Fibroblast of lung (primary cell): ENCODE results near the gene SMIM36. TPM values are rescaled to one million over a fixed set of nuclear protein-coding genes. Genes with fewer than 3 reads are reported as not detected.
A peak's percentile ranks its signal among the peaks of the same experiment; 100 is the strongest.

Experiments
- DNase-seq, 2 donors: peaks; one replicate each; pipeline versions ENCODE4 v3.0.0 to v3.0.0-alpha.2; 2010; ENCODE audit warnings: low read depth in 2 of 2
- H2AFZ ChIP-seq: 2 replicates; pipeline ENCODE4 v1.5.1; 2012; ENCODE audit warnings: low read length, control low read depth, inconsistent platforms
- H3K27ac ChIP-seq: 2 replicates; pipeline ENCODE4 v1.5.1; 2011; ENCODE audit warnings: low read length, control low read depth; ENCODE audit not compliant: insufficient read depth
- H3K27me3 ChIP-seq: 2 replicates; pipeline ENCODE4 v1.5.1; 2011; ENCODE audit warnings: mild to moderate bottlenecking, low read length; ENCODE audit not compliant: control insufficient read depth, insufficient read depth
- H3K36me3 ChIP-seq: 2 replicates; pipeline ENCODE4 v1.5.1; 2011; ENCODE audit warnings: low read length; ENCODE audit not compliant: control insufficient read depth, insufficient read depth
- H3K4me1 ChIP-seq: 2 replicates; pipeline ENCODE4 v1.5.1; 2011; ENCODE audit warnings: low read length; ENCODE audit not compliant: control insufficient read depth, insufficient read depth; ENCODE audit errors: extremely low read depth
- H3K4me2 ChIP-seq: 2 replicates; pipeline ENCODE4 v1.5.1; 2011; ENCODE audit warnings: low read length, control low read depth; ENCODE audit not compliant: insufficient read depth; ENCODE audit errors: extremely low read depth
- H3K4me3 ChIP-seq, 4 experiments: fragments of 200-600 bp in 1 of 4; sonication (generic) in 1 of 4; replicated peaks in 1 of 4; 2 replicates each; pipeline ENCODE4 v1.5.1; 2011 to 2016; ENCODE audit warnings: low read length in 4 of 4, low read depth in 3 of 4, mild to moderate bottlenecking in 3 of 4, control low read depth in 2 of 4, inconsistent platforms in 1 of 4, mixed read lengths in 1 of 4; ENCODE audit not compliant: insufficient read depth in 1 of 4; ENCODE audit errors: control extremely low read depth in 1 of 4
- H3K79me2 ChIP-seq: 2 replicates; pipeline ENCODE4 v1.5.1; 2012; ENCODE audit warnings: mild to moderate bottlenecking, low read length, inconsistent platforms; ENCODE audit not compliant: control insufficient read depth, insufficient read depth
- H3K9ac ChIP-seq: 2 replicates; pipeline ENCODE4 v1.5.1; 2011; ENCODE audit warnings: mild to moderate bottlenecking, low read length, control low read depth; ENCODE audit not compliant: insufficient read depth
- H3K9me3 ChIP-seq: 2 replicates; pipeline ENCODE4 v1.5.1; 2012; ENCODE audit warnings: low read depth, low read length; ENCODE audit not compliant: control insufficient read depth, insufficient read depth
- H4K20me1 ChIP-seq: 2 replicates; pipeline ENCODE4 v1.5.1; 2011; ENCODE audit warnings: low read length; ENCODE audit not compliant: control insufficient read depth, insufficient read depth; ENCODE audit errors: extremely low read depth
- CTCF ChIP-seq, 2 donors: IDR thresholded peaks in 1 of 2; conservative IDR thresholded peaks in 1 of 2; 1 replicate in 1 of 2; 2 replicates in 1 of 2; pipeline ENCODE4 v1.5.1; 2011 to 2012; ENCODE audit warnings: low read length in 2 of 2, control low read depth in 1 of 2, inconsistent platforms in 1 of 2, low read depth in 1 of 2, mild to moderate bottlenecking in 1 of 2
- EZH2 ChIP-seq: IDR thresholded peaks from 2 replicates; pipeline ENCODE4 v1.5.1; 2012; ENCODE audit warnings: low read length, control low read depth, mild to moderate bottlenecking; ENCODE audit errors: missing control alignments
- polyA plus RNA-seq, 2 donors: library from polyadenylated mRNA; depleted of rRNA in 1 of 2; stranded (reverse) in 1 of 2; unstranded in 1 of 2; fragments of >200 nt; gene quantifications; 2 replicates each; pipeline ENCODE4 v1.2.1, GENCODE V29; 2011 to 2012; ENCODE audit warnings: missing spikeins in 1 of 2
- total RNA-seq: library from RNA; depleted of rRNA; stranded (reverse); fragments of >200 nt; gene quantifications from 2 replicates; pipeline ENCODE4 v1.2.1, GENCODE V29; 2014

The SMIM36 gene
- total and polyA plus RNA-seq, 2 donors (not counting 1 experiment from before 2014, with no cell fraction given): not detected

DNA sequence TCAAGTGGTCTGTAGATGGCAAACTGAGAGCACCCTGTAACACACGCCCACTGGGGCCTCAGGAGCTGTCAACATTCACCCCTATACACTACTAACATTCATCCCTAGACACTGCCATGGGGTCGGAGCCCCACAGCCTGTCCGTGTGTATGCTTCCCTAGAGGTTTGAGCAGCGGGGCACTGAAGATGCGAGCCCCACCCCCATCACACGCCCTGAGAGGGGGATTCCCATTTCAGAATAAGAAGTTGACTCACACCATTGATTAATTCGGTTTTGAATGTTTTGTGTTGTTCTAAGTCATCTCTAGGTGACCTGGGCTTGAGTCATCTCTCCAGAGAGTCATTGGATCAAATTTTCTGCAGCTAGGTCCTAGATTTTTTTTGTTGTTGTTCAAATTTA is 52.3 kb downstream of the SMIM36 start:
- no peaks in the 10 kb centered on the region for H3K36me3 ChIP-seq
- no peaks in the 10 kb centered on the region for H3K27me3 ChIP-seq
- H3K4me2 ChIP-seq: no peak overlapping the region
- H3K9ac ChIP-seq: no peak overlapping the region
- no peaks in the 10 kb centered on the region for H3K79me2 ChIP-seq
- peaks cover 6% of the 10 kb centered on the region for H3K4me1 ChIP-seq
- H4K20me1 ChIP-seq: no peaks in the 10 kb centered on the region
- no peak overlapping the region for H2AFZ ChIP-seq
- no peaks in the 10 kb centered on the region for H3K9me3 ChIP-seq
- H3K27ac ChIP-seq: no peak overlapping the region
- DNase-seq: peak; percentile 73 to 79
- no peak overlapping the region for H3K4me3 ChIP-seq
- TF ChIP-seq EZH2: no peak
- TF ChIP-seq CTCF (conservative IDR thresholded peaks at IDR 0.05 in 1 of 2, IDR thresholded peaks at IDR 0.05 in 1 of 2; ENCODE audit: low read depth in 1 of 2, low read length in 2 of 2): no peak

DNA sequence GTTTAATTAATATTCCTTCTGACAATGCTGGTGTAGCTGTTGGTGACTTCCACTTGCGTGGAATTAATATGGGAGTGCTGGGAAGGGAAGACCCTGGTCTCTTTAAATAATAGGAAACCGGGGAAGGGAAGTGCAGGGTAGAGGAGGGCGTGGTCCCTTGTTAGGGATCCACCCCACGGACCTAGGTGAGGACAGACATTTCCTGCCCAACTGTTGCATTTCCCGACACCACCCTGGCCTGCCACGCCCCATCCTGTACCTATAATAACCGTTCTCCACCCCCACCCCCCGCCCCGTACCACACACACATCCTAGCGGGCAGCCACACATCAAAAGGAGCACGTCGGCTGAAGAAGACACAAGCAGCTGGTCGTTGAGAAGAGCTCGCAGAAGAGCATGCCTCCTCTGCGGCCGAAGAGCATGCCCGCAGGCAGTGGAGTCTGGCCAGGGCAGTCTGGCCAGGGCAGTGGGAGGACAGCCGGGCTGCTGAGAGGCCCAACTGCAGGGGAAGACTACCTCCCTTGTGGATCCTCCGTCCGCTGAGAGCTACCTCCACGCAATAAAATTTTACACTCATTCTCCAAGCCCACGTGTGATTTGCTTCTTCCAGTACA is 52.9 kb downstream of the SMIM36 start:
- Histone ChIP-seq H3K9ac (no peak overlapping the region), H2AFZ (no peak overlapping the region), H3K4me2 (no peak overlapping the region), H4K20me1 (no peaks in the 10 kb centered on the region), H3K36me3 (no peaks in the 10 kb centered on the region), H3K4me3 (no peak overlapping the region), H3K4me1 (peaks cover 8% of the 10 kb centered on the region), H3K27ac (no peak overlapping the region), H3K79me2 (no peaks in the 10 kb centered on the region), H3K27me3 (no peaks in the 10 kb centered on the region), H3K9me3 (no peaks in the 10 kb centered on the region)
- DNase-seq: no peak
- TF ChIP-seq EZH2: no peak
- TF ChIP-seq CTCF (conservative IDR thresholded peaks at IDR 0.05 in 1 of 2, IDR thresholded peaks at IDR 0.05 in 1 of 2; ENCODE audit: low read depth in 1 of 2, low read length in 2 of 2): no peak

- H3K9ac ChIP-seq: no peak overlapping the region
- no peak overlapping the region for H3K4me2 ChIP-seq
- H3K79me2 ChIP-seq: no peaks in the 10 kb centered on the region
- no peaks in the 10 kb centered on the region for H3K36me3 ChIP-seq
- TF ChIP-seq CTCF (conservative IDR thresholded peaks at IDR 0.05 in 1 of 2, IDR thresholded peaks at IDR 0.05 in 1 of 2; ENCODE audit: low read depth in 1 of 2, low read length in 2 of 2): no peak
- no peak for TF ChIP-seq EZH2
- H2AFZ ChIP-seq: no peak overlapping the region
- H3K27ac ChIP-seq: no peak overlapping the region
- H3K27me3 ChIP-seq: no peaks in the 10 kb centered on the region
- H3K4me1 ChIP-seq: peaks cover 13% of the 10 kb centered on the region
- peak in 1 of 2 donors; percentile 50 for DNase-seq
- no peak overlapping the region for H3K4me3 ChIP-seq
- no peaks in the 10 kb centered on the region for H4K20me1 ChIP-seq
- no peaks in the 10 kb centered on the region for H3K9me3 ChIP-seq
These were observed 54.7 kb downstream of the SMIM36 start for GRCh38 chr17:55456307-55457240.
